Suprapubic skin (tissue), 4 donors: Measurements from ENCODE around the gene CD3D.

Source experiments
- EP300 ChIP-seq: sonication (generic); formaldehyde crosslinking; IDR thresholded peaks from one replicate; pipeline ENCODE4 v1.6.1; 2017; ENCODE audit warnings: antibody characterized with exemption
- POLR2A ChIP-seq, 2 donors: fragments of 450-650 bp; IDR thresholded peaks; one replicate each; pipeline ENCODE4 v1.6.1; 2017; ENCODE audit warnings: antibody characterized with exemption in 2 of 2, mild to moderate bottlenecking in 2 of 2, moderate library complexity in 2 of 2
- POLR2AphosphoS5 ChIP-seq, 3 donors: sonication (generic); formaldehyde crosslinking; IDR thresholded peaks; one replicate each; pipeline ENCODE4 v1.6.1; 2017; ENCODE audit warnings: antibody characterized with exemption in 3 of 3
- TF ChIP-seq, protein P1 (sequence below), 2 donors: fragments of 200-600 bp in 1 of 2; fragments of 450-650 bp in 1 of 2; sonication (generic) in 1 of 2; IDR thresholded peaks; one replicate each; pipeline ENCODE4 v1.5.1; 2016 to 2019; ENCODE audit warnings: antibody characterized with exemption in 2 of 2, mild to moderate bottlenecking in 1 of 2, moderate library complexity in 1 of 2

DNA sequence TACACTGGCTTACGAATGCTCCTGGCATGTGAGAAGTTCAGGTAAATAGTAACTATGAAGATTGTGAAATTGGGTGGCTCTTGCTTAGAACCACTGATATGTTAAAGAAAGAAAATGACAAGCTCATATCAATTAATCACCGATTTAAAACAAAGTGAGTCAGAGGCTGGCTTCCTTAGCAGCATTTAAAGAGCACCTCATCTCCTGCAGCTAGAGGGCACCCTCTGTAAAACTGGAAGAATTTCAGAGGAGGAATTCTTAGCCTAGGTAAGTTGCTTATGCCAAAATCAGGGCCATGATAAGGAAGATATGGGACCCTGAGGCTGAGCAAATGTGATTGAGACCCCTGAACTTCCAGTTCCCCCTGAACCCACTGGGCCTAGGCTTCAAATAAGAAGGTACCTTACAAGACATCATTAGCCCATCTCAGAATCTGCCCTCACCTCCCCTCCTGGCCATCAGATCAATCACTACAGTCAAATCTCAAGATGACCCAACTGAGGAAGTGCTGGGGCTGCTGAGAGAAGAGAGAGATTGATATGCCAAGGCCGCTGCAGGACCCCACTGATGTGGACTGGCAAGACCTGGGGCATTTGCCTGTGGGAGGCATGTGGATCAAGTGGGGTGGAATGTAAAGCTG is 46.6 kb downstream of the CD3D start:
- TF ChIP-seq POLR2A (IDR thresholded peaks at IDR 0.05) (no peak), EP300 (no peak), POLR2AphosphoS5 (IDR thresholded peaks at IDR 0.05) (no peak)
- TF ChIP-seq, protein P1, sequence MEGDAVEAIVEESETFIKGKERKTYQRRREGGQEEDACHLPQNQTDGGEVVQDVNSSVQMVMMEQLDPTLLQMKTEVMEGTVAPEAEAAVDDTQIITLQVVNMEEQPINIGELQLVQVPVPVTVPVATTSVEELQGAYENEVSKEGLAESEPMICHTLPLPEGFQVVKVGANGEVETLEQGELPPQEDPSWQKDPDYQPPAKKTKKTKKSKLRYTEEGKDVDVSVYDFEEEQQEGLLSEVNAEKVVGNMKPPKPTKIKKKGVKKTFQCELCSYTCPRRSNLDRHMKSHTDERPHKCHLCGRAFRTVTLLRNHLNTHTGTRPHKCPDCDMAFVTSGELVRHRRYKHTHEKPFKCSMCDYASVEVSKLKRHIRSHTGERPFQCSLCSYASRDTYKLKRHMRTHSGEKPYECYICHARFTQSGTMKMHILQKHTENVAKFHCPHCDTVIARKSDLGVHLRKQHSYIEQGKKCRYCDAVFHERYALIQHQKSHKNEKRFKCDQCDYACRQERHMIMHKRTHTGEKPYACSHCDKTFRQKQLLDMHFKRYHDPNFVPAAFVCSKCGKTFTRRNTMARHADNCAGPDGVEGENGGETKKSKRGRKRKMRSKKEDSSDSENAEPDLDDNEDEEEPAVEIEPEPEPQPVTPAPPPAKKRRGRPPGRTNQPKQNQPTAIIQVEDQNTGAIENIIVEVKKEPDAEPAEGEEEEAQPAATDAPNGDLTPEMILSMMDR (IDR thresholded peaks at IDR 0.05): peak; percentile 48 to 55
